Heart left ventricle (tissue), 13 donors: ENCODE results near the gene NAA16.

Experiments
- POLR2A ChIP-seq, 2 donors: fragments of 450-650 bp; IDR thresholded peaks; one replicate each; pipeline ENCODE4 v1.6.1; 2017; ENCODE audit warnings: antibody characterized with exemption in 2 of 2, mild to moderate bottlenecking in 2 of 2, moderate library complexity in 2 of 2
- TF ChIP-seq, protein P1 (sequence below), 12 donors: fragments of 200-600 bp; sonication (generic) in 4 of 12; IDR thresholded peaks; one replicate each; pipeline versions ENCODE4 v1.5.0 to v1.8.0; 2018 to 2022; ENCODE audit warnings: antibody characterized with exemption in 12 of 12, mild to moderate bottlenecking in 5 of 12
- donor health status: ischemic (EF 13 %, LVEDD 7.1; RV severe dilation, severe dysfunction).
- donor health status: DM: no; HTN: yes; CAD: no.
- donor health status: DM: no; HTN: no; CAD: no.
- donor health status: ischemic (EF 25% LVEDD 6.9; RV normal size, moderate dysfunction).
- donor health status: ischemic (EF 25% LVEDD 5.7; RV mildly dilated, moderate dysfunction).
- donor health status: ischemic (EF 35%, LVEDD 5.7; RV mildly dilated, moderate dysfunction).
- donor health status: nonischemic (EF 11% LVEDD 7.7; RV severe dilation, severe dysfunction).
- donor health status: DM: yes; HTN: yes; CAD: no.
- donor health status: PGD.
- donor health status: ischemic (EF 29% LVEDD 5.4; RV normal size, mild dysfunction).
- donor health status: nonischemic (EF 23%, LVEDD 6.1; RV moderate dilation, normal function).

- no peak for TF ChIP-seq POLR2A (IDR thresholded peaks at IDR 0.05)
- TF ChIP-seq, protein P1, sequence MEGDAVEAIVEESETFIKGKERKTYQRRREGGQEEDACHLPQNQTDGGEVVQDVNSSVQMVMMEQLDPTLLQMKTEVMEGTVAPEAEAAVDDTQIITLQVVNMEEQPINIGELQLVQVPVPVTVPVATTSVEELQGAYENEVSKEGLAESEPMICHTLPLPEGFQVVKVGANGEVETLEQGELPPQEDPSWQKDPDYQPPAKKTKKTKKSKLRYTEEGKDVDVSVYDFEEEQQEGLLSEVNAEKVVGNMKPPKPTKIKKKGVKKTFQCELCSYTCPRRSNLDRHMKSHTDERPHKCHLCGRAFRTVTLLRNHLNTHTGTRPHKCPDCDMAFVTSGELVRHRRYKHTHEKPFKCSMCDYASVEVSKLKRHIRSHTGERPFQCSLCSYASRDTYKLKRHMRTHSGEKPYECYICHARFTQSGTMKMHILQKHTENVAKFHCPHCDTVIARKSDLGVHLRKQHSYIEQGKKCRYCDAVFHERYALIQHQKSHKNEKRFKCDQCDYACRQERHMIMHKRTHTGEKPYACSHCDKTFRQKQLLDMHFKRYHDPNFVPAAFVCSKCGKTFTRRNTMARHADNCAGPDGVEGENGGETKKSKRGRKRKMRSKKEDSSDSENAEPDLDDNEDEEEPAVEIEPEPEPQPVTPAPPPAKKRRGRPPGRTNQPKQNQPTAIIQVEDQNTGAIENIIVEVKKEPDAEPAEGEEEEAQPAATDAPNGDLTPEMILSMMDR (IDR thresholded peaks at IDR 0.05): no peak
Measured at GRCh38 chr13:41361491-41361890, 50.4 kb downstream of the NAA16 start.
